Body of pancreas (tissue), 4 donors: Measurements from ENCODE around the gene MAGI3. TPM values are rescaled to one million over a fixed set of nuclear protein-coding genes. Genes with fewer than 3 reads are reported as not detected.
A peak's percentile ranks its signal among the peaks of the same experiment; 100 is the strongest.

Source experiments
- ATAC-seq: fragments of 150-250 bp; one replicate; pipeline ENCODE4 v1.9.1; 2016
- DNase-seq, 4 donors: peaks; one replicate each; pipeline ENCODE4 v3.0.0-alpha.2; 2019
- H3K27ac ChIP-seq, 4 donors: fragments of 200-600 bp; sonication (generic); 1 replicate in 3 of 4; 2 replicates in 1 of 4; pipeline versions ENCODE4 v1.5.1 to v1.6.1; 2016 to 2019; ENCODE audit warnings: mild to moderate bottlenecking in 1 of 4, mixed read lengths in 1 of 4, moderate library complexity in 1 of 4
- H3K27me3 ChIP-seq, 2 donors: fragments of 200-600 bp; sonication (generic); one replicate each; pipeline ENCODE4 v1.6.0; 2016; ENCODE audit warnings: mild to moderate bottlenecking in 1 of 2
- H3K36me3 ChIP-seq, 2 donors: fragments of 200-600 bp; sonication (generic); replicated peaks in 1 of 2; 2 replicates each; pipeline ENCODE4 v1.5.1; 2016; ENCODE audit warnings: low read depth in 2 of 2; ENCODE audit not compliant: insufficient read depth in 1 of 2
- H3K4me1 ChIP-seq: fragments of 200-600 bp; sonication (generic); one replicate; pipeline ENCODE4 v1.6.0; 2016
- H3K4me3 ChIP-seq, 2 donors: fragments of 200-600 bp; sonication (generic); 1 replicate in 1 of 2; 2 replicates in 1 of 2; pipeline ENCODE4 v1.5.1; 2016 to 2019
- H3K9me3 ChIP-seq, 3 donors: fragments of 200-600 bp; sonication (generic); 1 replicate in 2 of 3; 2 replicates in 1 of 3; pipeline ENCODE4 v1.5.1; 2016
- POLR2A ChIP-seq, 3 donors: fragments of 450-650 bp; IDR thresholded peaks; one replicate each; pipeline ENCODE4 v1.6.1; 2016; ENCODE audit warnings: antibody characterized with exemption in 3 of 3, mild to moderate bottlenecking in 2 of 3
- WGBS, 2 donors: methylation state at CpG; one replicate each; pipeline ENCODE4 v1.1.5; 2017; 5-methylcytosine and 5-hydroxymethylcytosine counted together
- intact Hi-C: fragments of 100-400 bp; cut with DNase I; formaldehyde crosslinking; loops from one replicate; pipeline ENCODE4 v1.15.1; 2023
- total RNA-seq, 2 donors: library from RNA; depleted of rRNA; stranded (reverse); fragments of >200 nt; gene quantifications; one replicate each; pipeline ENCODE4 v1.1.0, GENCODE V29; 2016
- TF ChIP-seq, protein P1 (sequence below), 7 experiments: fragments of 450-650 bp in 4 of 7; fragments of 200-600 bp in 3 of 7; sonication (generic) in 3 of 7; IDR thresholded peaks; one replicate each; pipeline ENCODE4 v1.5.1; 2016 to 2019; ENCODE audit warnings: antibody characterized with exemption in 7 of 7

Gene MAGI3
- total RNA-seq, 2 donors from 2014 or later: 38.4 to 75.8 TPM

DNA sequence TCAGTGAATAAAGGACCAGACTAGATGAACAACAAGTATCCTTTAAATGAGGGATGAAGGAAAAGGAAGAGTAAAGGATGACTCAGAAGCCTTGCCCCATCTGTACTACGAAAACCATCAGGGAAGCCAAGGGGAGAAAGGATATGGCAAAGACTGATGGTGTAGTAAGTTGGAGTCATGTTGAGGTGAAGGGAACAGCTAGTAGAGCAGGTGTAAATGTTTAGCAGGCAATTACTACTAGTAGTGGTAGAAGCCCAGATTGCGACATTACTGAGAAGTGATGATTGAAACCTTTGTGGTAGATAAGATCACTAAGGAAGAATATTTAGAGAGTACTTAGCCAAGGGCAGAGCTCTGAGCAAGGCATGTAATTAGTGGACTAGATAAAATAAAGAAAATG is 285.0 kb downstream of the MAGI3 start:
- H3K4me3 ChIP-seq: no peak overlapping the region
- intact Hi-C loops: loop anchor here (5.0 kb wide), 1 partner anchor 533 kb away; no protein-coding TSS in a partner anchor
- WGBS, 2 donors: 88 to 91% methylated on average over 2 of the region's 2 CpGs
- no peaks in the 10 kb centered on the region for H3K27me3 ChIP-seq
- ATAC-seq: no peak
- DNase-seq: no peak
- H3K27ac ChIP-seq: no peak overlapping the region
- H3K9me3 ChIP-seq: no peaks in the 10 kb centered on the region
- H3K4me1 ChIP-seq: peaks cover 6% of the 10 kb centered on the region
- H3K36me3 ChIP-seq: peaks cover 0 to 2% of the 10 kb centered on the region in 2 donors
- TF ChIP-seq, protein P1, sequence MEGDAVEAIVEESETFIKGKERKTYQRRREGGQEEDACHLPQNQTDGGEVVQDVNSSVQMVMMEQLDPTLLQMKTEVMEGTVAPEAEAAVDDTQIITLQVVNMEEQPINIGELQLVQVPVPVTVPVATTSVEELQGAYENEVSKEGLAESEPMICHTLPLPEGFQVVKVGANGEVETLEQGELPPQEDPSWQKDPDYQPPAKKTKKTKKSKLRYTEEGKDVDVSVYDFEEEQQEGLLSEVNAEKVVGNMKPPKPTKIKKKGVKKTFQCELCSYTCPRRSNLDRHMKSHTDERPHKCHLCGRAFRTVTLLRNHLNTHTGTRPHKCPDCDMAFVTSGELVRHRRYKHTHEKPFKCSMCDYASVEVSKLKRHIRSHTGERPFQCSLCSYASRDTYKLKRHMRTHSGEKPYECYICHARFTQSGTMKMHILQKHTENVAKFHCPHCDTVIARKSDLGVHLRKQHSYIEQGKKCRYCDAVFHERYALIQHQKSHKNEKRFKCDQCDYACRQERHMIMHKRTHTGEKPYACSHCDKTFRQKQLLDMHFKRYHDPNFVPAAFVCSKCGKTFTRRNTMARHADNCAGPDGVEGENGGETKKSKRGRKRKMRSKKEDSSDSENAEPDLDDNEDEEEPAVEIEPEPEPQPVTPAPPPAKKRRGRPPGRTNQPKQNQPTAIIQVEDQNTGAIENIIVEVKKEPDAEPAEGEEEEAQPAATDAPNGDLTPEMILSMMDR (IDR thresholded peaks at IDR 0.05): no peak
- no peak for TF ChIP-seq POLR2A (IDR thresholded peaks at IDR 0.05)

GRCh38 chr1:113676524-113676923 is 286.2 kb downstream of the MAGI3 start:
- Histone ChIP-seq H3K9me3 (no peaks in the 10 kb centered on the region), H3K36me3 (peaks cover 0 to 2% of the 10 kb centered on the region in 2 donors), H3K27me3 (no peaks in the 10 kb centered on the region), H3K4me3 (no peak overlapping the region), H3K4me1 (peaks cover 6% of the 10 kb centered on the region), H3K27ac (peak overlapping the region in 1 of 4 donors; percentile 6)
- 58 to 61% methylated on average over 5 of the region's 5 CpGs for WGBS, 2 donors
- no peak for TF ChIP-seq POLR2A (IDR thresholded peaks at IDR 0.05)
- TF ChIP-seq, protein P1 (IDR thresholded peaks at IDR 0.05): no peak
- no peak for DNase-seq
- intact Hi-C loops: loop anchor here (5.0 kb wide), 1 partner anchor 534 kb away; no protein-coding TSS in a partner anchor
- no peak for ATAC-seq

- ATAC-seq (no peak), DNase-seq (peak; percentile 30 to 52 (median 42))
- Histone ChIP-seq H3K9me3 (no peaks in the 10 kb centered on the region), H3K4me3 (no peak overlapping the region), H3K27ac (peak overlapping the region in 1 of 4 donors; percentile 6), H3K36me3 (peaks cover 0 to under 1% of the 10 kb centered on the region in 2 donors), H3K4me1 (peaks cover 6% of the 10 kb centered on the region), H3K27me3 (no peaks in the 10 kb centered on the region)
- 13 to 18% methylated on average over 7 of the region's 7 CpGs for WGBS, 2 donors
- TF ChIP-seq, protein P1 (IDR thresholded peaks at IDR 0.05): peak; percentile 24 to 66 (median 54)
- no peak for TF ChIP-seq POLR2A (IDR thresholded peaks at IDR 0.05)
- intact Hi-C loops: loop anchor here (5.0 kb wide), 1 partner anchor 535 kb away; no protein-coding TSS in a partner anchor
Measured at GRCh38 chr1:113677250-113678158, 287.2 kb downstream of the MAGI3 start.

- H3K36me3 ChIP-seq: no peaks in the 10 kb centered on the region
- DNase-seq: no peak
- H3K4me1 ChIP-seq: peaks cover 6% of the 10 kb centered on the region
- no peaks in the 10 kb centered on the region for H3K9me3 ChIP-seq
- intact Hi-C loops: loop anchor here (5.0 kb wide), 1 partner anchor 536 kb away; no protein-coding TSS in a partner anchor
- H3K4me3 ChIP-seq: no peak overlapping the region
- no peak overlapping the region for H3K27ac ChIP-seq
- ATAC-seq: no peak
- no peak for TF ChIP-seq POLR2A (IDR thresholded peaks at IDR 0.05)
- TF ChIP-seq, protein P1 (IDR thresholded peaks at IDR 0.05): no peak
- H3K27me3 ChIP-seq: no peaks in the 10 kb centered on the region
Measured at GRCh38 chr1:113678159-113678469, 287.8 kb downstream of the MAGI3 start.
